Progenitor cell of endocrine pancreas (in vitro differentiated cells): Measurements from ENCODE around the gene NEU2. TPM values are rescaled to one million over a fixed set of nuclear protein-coding genes. Genes with fewer than 3 reads are reported as not detected.

ENCODE experiments used
- DNase-seq: peaks from one replicate; pipeline ENCODE4 v3.0.0; 2021; ENCODE audit warnings: low spot score; ENCODE audit not compliant: unreplicated experiment
- H3K27ac Mint-ChIP-seq: 2 replicates; pipeline ENCODE4 v1.8.0; 2021; ENCODE audit warnings: mild to moderate bottlenecking, moderate library complexity, mixed read lengths
- H3K27me3 Mint-ChIP-seq: 2 replicates; pipeline ENCODE4 v1.8.0; 2021; ENCODE audit warnings: mixed read lengths
- H3K36me3 Mint-ChIP-seq: 2 replicates; pipeline ENCODE4 v1.8.0; 2022; ENCODE audit warnings: mixed read lengths; ENCODE audit not compliant: insufficient read depth
- H3K4me1 Mint-ChIP-seq: 2 replicates; pipeline ENCODE4 v1.8.0; 2021; ENCODE audit warnings: low read depth, mixed read lengths
- H3K4me3 Mint-ChIP-seq: 2 replicates; pipeline ENCODE4 v1.8.0; 2021; ENCODE audit warnings: low read depth, mild to moderate bottlenecking, moderate library complexity, mixed read lengths
- H3K9me3 Mint-ChIP-seq: 2 replicates; pipeline ENCODE4 v1.8.0; 2021; ENCODE audit warnings: low read depth, mixed read lengths
- total RNA-seq: library from RNA; stranded (reverse); gene quantifications from 2 replicates; pipeline ENCODE4 v1.2.1, GENCODE V29; 2021
- TF ChIP-seq, protein P1 (sequence below): fragments of 200-600 bp; sonication (generic); IDR thresholded peaks from one replicate; pipeline ENCODE4 v1.5.0; 2021; ENCODE audit warnings: antibody characterized with exemption, mild to moderate bottlenecking; ENCODE audit not compliant: unreplicated experiment

Gene NEU2
- total RNA-seq, 1 donor from 2014 or later = not detected

DNA sequence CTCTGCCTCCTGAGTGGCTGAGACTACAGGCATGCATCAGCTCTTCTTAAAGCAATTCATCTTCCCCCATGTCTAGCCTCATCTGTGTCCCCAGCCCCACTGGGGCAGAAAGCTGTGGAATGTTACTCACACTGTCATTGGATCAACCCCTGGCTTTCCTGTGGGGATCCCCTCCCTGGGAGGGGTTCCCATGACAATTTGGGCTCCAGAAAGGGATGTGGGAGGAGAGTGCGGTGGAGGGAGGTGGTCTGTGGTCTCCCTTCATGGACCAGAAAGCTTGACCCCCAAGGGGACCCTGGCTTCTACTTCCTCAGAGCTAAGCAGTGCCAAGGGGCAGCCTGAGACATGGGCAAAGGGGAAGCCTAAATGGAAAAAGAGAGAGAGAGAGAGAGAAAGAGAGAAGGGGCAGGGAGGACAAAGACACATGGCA is 20.8 kb upstream of the NEU2 start:
- no peak overlapping the region for H3K27ac Mint-ChIP-seq
- H3K36me3 Mint-ChIP-seq = no peaks in the 10 kb centered on the region
- DNase-seq = no peak
- H3K9me3 Mint-ChIP-seq = peaks cover 4% of the 10 kb centered on the region
- peaks cover 2% of the 10 kb centered on the region for H3K4me1 Mint-ChIP-seq
- TF ChIP-seq, protein P1, sequence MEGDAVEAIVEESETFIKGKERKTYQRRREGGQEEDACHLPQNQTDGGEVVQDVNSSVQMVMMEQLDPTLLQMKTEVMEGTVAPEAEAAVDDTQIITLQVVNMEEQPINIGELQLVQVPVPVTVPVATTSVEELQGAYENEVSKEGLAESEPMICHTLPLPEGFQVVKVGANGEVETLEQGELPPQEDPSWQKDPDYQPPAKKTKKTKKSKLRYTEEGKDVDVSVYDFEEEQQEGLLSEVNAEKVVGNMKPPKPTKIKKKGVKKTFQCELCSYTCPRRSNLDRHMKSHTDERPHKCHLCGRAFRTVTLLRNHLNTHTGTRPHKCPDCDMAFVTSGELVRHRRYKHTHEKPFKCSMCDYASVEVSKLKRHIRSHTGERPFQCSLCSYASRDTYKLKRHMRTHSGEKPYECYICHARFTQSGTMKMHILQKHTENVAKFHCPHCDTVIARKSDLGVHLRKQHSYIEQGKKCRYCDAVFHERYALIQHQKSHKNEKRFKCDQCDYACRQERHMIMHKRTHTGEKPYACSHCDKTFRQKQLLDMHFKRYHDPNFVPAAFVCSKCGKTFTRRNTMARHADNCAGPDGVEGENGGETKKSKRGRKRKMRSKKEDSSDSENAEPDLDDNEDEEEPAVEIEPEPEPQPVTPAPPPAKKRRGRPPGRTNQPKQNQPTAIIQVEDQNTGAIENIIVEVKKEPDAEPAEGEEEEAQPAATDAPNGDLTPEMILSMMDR = no peak
- no peak overlapping the region for H3K4me3 Mint-ChIP-seq
- no peaks in the 10 kb centered on the region for H3K27me3 Mint-ChIP-seq

- no peaks in the 10 kb centered on the region for H3K27me3 Mint-ChIP-seq
- TF ChIP-seq, protein P1 = no peak
- DNase-seq = no peak
- peaks cover 2% of the 10 kb centered on the region for H3K4me1 Mint-ChIP-seq
- no peak overlapping the region for H3K27ac Mint-ChIP-seq
- no peak overlapping the region for H3K4me3 Mint-ChIP-seq
- H3K9me3 Mint-ChIP-seq = peaks cover 4% of the 10 kb centered on the region
- no peaks in the 10 kb centered on the region for H3K36me3 Mint-ChIP-seq
Observed at GRCh38 chr2:233012301-233012971, 20.0 kb upstream of the NEU2 start.

DNA sequence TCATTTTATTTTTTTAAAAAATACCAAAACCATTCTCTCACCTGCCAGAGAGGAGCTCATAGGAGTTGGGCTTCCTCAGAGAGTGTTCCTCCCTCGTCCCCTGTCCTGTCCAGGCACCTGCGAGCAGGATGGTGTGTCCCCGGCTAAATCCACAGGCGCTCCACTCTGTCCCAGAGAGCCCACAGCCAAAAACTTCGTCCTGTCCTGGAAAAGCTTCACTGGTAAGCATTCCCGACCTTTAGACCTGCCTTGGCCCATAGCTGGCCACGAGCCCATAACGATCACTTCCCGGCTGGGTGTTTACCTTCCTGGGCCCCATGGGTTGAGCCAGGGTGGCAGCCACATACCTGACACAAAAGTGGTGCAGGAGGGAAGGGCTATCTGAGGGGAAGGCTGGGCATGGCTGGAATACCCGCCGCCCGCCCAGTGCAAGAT is 19.4 kb upstream of the NEU2 start, which contains the start of gene NGEF:
Gene NGEF (minus strand): TSS at position 230 of the 435 bp plus-strand sequence. CDS start 38,366 bp downstream, outside the sequence.
- Mint-ChIP-seq H3K27me3 (no peaks in the 10 kb centered on the region), H3K36me3 (no peaks in the 10 kb centered on the region), H3K9me3 (peaks cover 4% of the 10 kb centered on the region), H3K4me3 (no peak within 1 kb of the TSS), H3K4me1 (peaks cover 2% of the 10 kb centered on the region), H3K27ac (no peak within 1 kb of the TSS)
- DNase-seq = no peak
- TF ChIP-seq, protein P1 = no peak

GRCh38 chr2:233013650-233014049 is 18.8 kb upstream of the NEU2 start:
- Mint-ChIP-seq H3K36me3 (no peaks in the 10 kb centered on the region), H3K27ac (no peak overlapping the region), H3K9me3 (peaks cover 4% of the 10 kb centered on the region), H3K27me3 (no peaks in the 10 kb centered on the region), H3K4me3 (no peak overlapping the region), H3K4me1 (peaks cover 2% of the 10 kb centered on the region)
- DNase-seq = no peak
- TF ChIP-seq, protein P1 = no peak

- Mint-ChIP-seq H3K27ac (no peak overlapping the region), H3K4me3 (no peak overlapping the region), H3K27me3 (no peaks in the 10 kb centered on the region), H3K9me3 (peaks cover 4% of the 10 kb centered on the region), H3K36me3 (no peaks in the 10 kb centered on the region), H3K4me1 (peaks cover 2% of the 10 kb centered on the region)
- no peak for DNase-seq
- TF ChIP-seq, protein P1 = no peak
Observed at GRCh38 chr2:233015019-233015645, 17.3 kb upstream of the NEU2 start.
